PC-9 (cell line): ENCODE results near the gene ROBO1.

Experiments used
- EZH2 ChIP-seq: fragments of 200-600 bp; sonication (generic); IDR thresholded peaks from 2 replicates; pipeline ENCODE4 v1.8.0; 2017; ENCODE audit warnings: antibody characterized with exemption, low read depth
- TF ChIP-seq, protein P1 (sequence below): fragments of 200-600 bp; sonication (generic); conservative IDR thresholded peaks from 2 replicates; pipeline ENCODE4 v1.6.1; 2017; ENCODE audit warnings: mixed run types, antibody characterized with exemption, mild to moderate bottlenecking, moderate library complexity

DNA sequence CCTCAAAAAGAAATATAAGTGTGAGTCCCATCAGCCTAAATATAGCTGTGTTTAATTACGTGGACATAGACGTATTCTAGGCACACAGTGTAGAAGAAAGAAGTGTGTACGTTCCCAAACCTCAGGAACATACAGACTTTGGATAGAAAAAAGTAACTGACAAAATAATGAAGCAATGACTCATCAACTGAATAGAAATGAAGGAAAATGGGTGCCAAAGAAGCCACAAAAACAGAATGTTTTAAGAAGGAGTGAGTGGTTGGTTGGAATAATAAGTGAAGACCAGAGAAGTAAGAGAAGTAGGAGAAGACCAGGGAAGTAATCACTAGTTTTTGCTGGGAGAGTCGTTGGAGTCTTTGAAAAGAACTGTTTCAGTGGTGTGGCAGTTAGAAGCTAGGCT, 518.1 kb downstream of the ROBO1 start:
- TF ChIP-seq, protein P1, sequence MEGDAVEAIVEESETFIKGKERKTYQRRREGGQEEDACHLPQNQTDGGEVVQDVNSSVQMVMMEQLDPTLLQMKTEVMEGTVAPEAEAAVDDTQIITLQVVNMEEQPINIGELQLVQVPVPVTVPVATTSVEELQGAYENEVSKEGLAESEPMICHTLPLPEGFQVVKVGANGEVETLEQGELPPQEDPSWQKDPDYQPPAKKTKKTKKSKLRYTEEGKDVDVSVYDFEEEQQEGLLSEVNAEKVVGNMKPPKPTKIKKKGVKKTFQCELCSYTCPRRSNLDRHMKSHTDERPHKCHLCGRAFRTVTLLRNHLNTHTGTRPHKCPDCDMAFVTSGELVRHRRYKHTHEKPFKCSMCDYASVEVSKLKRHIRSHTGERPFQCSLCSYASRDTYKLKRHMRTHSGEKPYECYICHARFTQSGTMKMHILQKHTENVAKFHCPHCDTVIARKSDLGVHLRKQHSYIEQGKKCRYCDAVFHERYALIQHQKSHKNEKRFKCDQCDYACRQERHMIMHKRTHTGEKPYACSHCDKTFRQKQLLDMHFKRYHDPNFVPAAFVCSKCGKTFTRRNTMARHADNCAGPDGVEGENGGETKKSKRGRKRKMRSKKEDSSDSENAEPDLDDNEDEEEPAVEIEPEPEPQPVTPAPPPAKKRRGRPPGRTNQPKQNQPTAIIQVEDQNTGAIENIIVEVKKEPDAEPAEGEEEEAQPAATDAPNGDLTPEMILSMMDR: no peak
- no peak for TF ChIP-seq EZH2
